Lung (tissue), 12 donors: ENCODE data around the gene NPM1. TPM values are rescaled to one million over a fixed set of nuclear protein-coding genes. Genes with fewer than 3 reads are reported as not detected.
"Not testable (repeated sequence)": the region's sequence is repeated elsewhere in the genome, so short reads cannot be mapped to it uniquely, and the experiment has no call there.

Experiments
- ATAC-seq: fragments of 200-7000 bp; cut with Tn5 transposase; one replicate; pipeline ENCODE4 v1.9.1; 2020; ENCODE audit warnings: moderate number of reproducible peaks; ENCODE audit not compliant: insufficient read depth, low FRiP score
- DNase-seq, 3 donors: peaks; one replicate each; pipeline ENCODE4 v3.0.0-alpha.2; 2013 to 2017
- H3K27ac ChIP-seq, 2 donors: one replicate each; pipeline ENCODE4 v1.5.1; 2013; ENCODE audit warnings: mild to moderate bottlenecking in 2 of 2, moderate library complexity in 2 of 2, control low read depth in 1 of 2, inconsistent platforms in 1 of 2, low read depth in 1 of 2, low read length in 1 of 2
- H3K27me3 ChIP-seq, 3 donors: one replicate each; pipeline ENCODE4 v1.5.1; 2013; ENCODE audit warnings: low read length in 2 of 3; ENCODE audit not compliant: control insufficient read depth in 3 of 3, insufficient read depth in 3 of 3
- H3K36me3 ChIP-seq, 4 donors: one replicate each; pipeline ENCODE4 v1.5.1; 2013; ENCODE audit warnings: low read length in 4 of 4, mild to moderate bottlenecking in 1 of 4, moderate library complexity in 1 of 4; ENCODE audit not compliant: control insufficient read depth in 4 of 4, insufficient read depth in 4 of 4
- H3K4me1 ChIP-seq, 5 donors: one replicate each; pipeline ENCODE4 v1.5.1; 2013; ENCODE audit warnings: low read length in 5 of 5, mild to moderate bottlenecking in 2 of 5, moderate library complexity in 1 of 5; ENCODE audit not compliant: control insufficient read depth in 5 of 5, insufficient read depth in 5 of 5
- H3K4me3 ChIP-seq: one replicate; pipeline ENCODE4 v1.5.1; 2013; ENCODE audit warnings: mild to moderate bottlenecking, control low read depth, moderate library complexity
- H3K9ac ChIP-seq, 2 donors: one replicate each; pipeline ENCODE4 v1.5.1; 2013; ENCODE audit warnings: low read length in 2 of 2, control low read depth in 1 of 2; ENCODE audit not compliant: insufficient read depth in 1 of 2
- H3K9me3 ChIP-seq, 4 donors: one replicate each; pipeline ENCODE4 v1.5.1; 2013; ENCODE audit warnings: low read length in 3 of 4, mild to moderate bottlenecking in 1 of 4, moderate library complexity in 1 of 4; ENCODE audit not compliant: control insufficient read depth in 4 of 4, insufficient read depth in 3 of 4
- WGBS, 2 donors: extraction: QIAGEN DNeasy Blood & Tissue Kit; methylation state at CpG; one replicate each; pipeline ENCODE4 v1.1.7; 2013; 5-methylcytosine and 5-hydroxymethylcytosine counted together
- polyA plus RNA-seq, 2 donors: library from polyadenylated mRNA; stranded (reverse); fragments of 200-250 nt; gene quantifications; one replicate each; pipeline ENCODE4 v1.2.1, GENCODE V29; 2013
- total RNA-seq, 2 donors: library from RNA; depleted of rRNA in 1 of 2; stranded (reverse); fragments of >200 nt in 1 of 2; gene quantifications; one replicate each; pipeline ENCODE4 v1.2.1, GENCODE V29; 2014 to 2021
- TF ChIP-seq, protein P1 (sequence below): IDR thresholded peaks from 2 replicates; pipeline ENCODE4 v1.5.1; 2012; ENCODE audit warnings: mild to moderate bottlenecking; ENCODE audit errors: control extremely low read depth, extremely low read depth
- donor health status: control.
- donor health status: control.
- donor health status: Bipolar disorder and iron deficiency.
- donor health status: healthy.
- donor health status: DM: yes; HTN: yes; CAD: no.

The NPM1 gene
- total and polyA plus RNA-seq, 4 donors, result 601 to 2,411 (median 1,455) TPM

DNA sequence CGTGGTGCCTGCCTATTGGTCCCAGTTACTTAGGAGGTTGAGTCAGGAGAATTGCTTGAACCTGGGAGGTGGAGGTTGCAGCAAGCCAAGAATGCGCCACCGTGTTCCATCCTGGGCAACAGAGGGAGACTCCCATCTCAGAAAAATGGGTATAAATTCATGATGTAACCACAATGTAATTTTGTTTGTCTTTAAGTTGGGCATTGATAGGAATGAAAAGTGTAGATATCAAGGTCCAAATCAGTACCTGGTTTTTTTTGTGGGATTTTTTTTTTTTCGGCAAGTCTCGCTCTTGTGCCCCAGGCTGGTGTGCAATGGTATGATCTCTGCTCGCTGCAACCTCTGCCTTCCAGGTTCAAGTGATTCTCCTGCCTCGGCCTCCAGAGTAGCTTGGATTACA lies 7.4 kb downstream of the NPM1 start:
- ATAC-seq (no peak), DNase-seq (no peak)
- Histone ChIP-seq H3K4me3 (no peak overlapping the region), H3K27me3 (no peaks in the 10 kb centered on the region), H3K36me3 (peaks cover 34 to 54% (median 44%) of the 10 kb centered on the region in 4 donors), H3K9ac (no peak overlapping the region), H3K9me3 (peaks cover 0 to 2% (median 0%) of the 10 kb centered on the region in 4 donors), H3K4me1 (peaks cover 0 to 14% (median 9%) of the 10 kb centered on the region in 5 donors), H3K27ac (no peak overlapping the region)
- WGBS, 2 donors, result 94 to 97% methylated on average over 7 of the region's 7 CpGs
- TF ChIP-seq, protein P1, sequence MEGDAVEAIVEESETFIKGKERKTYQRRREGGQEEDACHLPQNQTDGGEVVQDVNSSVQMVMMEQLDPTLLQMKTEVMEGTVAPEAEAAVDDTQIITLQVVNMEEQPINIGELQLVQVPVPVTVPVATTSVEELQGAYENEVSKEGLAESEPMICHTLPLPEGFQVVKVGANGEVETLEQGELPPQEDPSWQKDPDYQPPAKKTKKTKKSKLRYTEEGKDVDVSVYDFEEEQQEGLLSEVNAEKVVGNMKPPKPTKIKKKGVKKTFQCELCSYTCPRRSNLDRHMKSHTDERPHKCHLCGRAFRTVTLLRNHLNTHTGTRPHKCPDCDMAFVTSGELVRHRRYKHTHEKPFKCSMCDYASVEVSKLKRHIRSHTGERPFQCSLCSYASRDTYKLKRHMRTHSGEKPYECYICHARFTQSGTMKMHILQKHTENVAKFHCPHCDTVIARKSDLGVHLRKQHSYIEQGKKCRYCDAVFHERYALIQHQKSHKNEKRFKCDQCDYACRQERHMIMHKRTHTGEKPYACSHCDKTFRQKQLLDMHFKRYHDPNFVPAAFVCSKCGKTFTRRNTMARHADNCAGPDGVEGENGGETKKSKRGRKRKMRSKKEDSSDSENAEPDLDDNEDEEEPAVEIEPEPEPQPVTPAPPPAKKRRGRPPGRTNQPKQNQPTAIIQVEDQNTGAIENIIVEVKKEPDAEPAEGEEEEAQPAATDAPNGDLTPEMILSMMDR, result no peak

DNA sequence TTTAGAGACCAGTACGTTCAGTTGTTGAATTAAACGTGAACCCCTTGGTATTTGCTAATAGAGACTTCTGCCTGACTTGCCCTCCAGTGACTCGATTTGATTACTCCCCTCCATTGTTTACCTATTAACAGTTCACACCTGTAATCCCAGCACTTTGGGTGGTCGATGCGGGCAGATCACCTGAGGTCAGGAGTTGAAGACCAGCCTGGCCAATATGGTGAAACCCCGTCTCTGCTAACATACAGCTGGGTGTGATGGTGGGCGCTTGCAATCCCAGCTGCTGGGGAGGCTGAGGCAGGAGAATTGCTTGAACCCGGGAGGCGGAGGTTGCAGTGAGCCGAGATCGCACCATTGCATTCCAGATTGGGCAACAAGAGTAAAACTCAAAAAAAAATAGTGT lies 8.9 kb downstream of the NPM1 start:
- not testable (repeated sequence) for H3K9ac ChIP-seq, H3K9me3 ChIP-seq, H3K4me1 ChIP-seq, H3K27ac ChIP-seq, DNase-seq, ATAC-seq, H3K27me3 ChIP-seq, H3K4me3 ChIP-seq
- WGBS, 2 donors, result 85 to 92% methylated on average over 11 of the region's 11 CpGs
- H3K36me3 ChIP-seq, result peaks cover 40 to 59% (median 52%) of the 10 kb centered on the region in 4 donors

DNA sequence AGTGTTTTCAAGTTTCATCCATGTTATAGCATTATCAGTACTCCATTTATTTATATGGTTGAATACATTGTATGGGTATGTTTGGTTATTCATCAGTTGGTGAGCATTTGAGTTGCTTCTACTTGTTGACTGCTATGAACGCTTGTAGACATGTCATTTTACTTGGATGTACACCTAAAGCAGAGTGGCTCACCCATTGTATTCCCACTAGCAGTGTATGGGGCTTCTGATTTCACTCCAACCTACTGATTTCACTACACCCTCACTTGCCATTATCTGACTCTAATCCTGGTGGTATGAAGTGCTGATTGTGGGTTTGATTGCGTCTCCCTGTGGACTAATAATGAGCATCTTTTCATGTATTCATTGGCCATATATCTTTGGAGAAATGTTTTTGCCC lies 9.5 kb downstream of the NPM1 start:
- H3K4me1 ChIP-seq, result no peaks in the 10 kb centered on the region
- H3K36me3 ChIP-seq, result peaks cover 39 to 55% (median 51%) of the 10 kb centered on the region in 4 donors
- WGBS, 2 donors, result 92 to 95% methylated on average over 2 of the region's 2 CpGs
- H3K9ac ChIP-seq, result no peak overlapping the region
- no peak overlapping the region for H3K27ac ChIP-seq
- no peak for DNase-seq
- ATAC-seq, result no peak
- H3K27me3 ChIP-seq, result no peaks in the 10 kb centered on the region
- TF ChIP-seq, protein P1, result no peak
- H3K4me3 ChIP-seq, result no peak overlapping the region
- H3K9me3 ChIP-seq, result no peaks in the 10 kb centered on the region

DNA sequence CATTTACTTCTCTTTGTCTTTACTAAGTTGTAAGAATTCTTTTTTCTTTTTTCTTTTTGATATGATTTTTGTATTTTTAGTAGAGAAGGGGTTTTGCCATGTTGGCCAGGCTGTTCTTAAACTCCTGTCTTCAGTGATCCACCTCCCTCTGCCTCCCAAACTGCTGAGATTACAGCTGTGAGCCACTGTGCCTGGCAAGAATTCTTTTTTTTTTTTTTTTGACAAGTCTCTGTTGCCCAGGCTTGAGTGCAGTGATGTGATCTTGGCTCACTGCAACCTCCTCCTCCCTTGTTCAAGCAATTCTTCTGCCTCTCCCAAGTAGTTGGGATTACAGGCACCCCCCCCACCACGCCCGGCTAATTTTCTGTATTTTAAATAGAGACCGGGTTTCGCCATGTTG lies 9.9 kb downstream of the NPM1 start:
- TF ChIP-seq, protein P1, result no peak
- H3K4me3 ChIP-seq, result no peak overlapping the region
- H3K4me1 ChIP-seq, result no peaks in the 10 kb centered on the region
- DNase-seq (no peak), ATAC-seq (no peak)
- H3K9me3 ChIP-seq, result no peaks in the 10 kb centered on the region
- peaks cover 39 to 53% (median 48%) of the 10 kb centered on the region in 4 donors for H3K36me3 ChIP-seq
- no peaks in the 10 kb centered on the region for H3K27me3 ChIP-seq
- H3K9ac ChIP-seq, result no peak overlapping the region
- 94 to 96% methylated on average over 4 of the region's 4 CpGs for WGBS, 2 donors
- H3K27ac ChIP-seq, result no peak overlapping the region

DNA sequence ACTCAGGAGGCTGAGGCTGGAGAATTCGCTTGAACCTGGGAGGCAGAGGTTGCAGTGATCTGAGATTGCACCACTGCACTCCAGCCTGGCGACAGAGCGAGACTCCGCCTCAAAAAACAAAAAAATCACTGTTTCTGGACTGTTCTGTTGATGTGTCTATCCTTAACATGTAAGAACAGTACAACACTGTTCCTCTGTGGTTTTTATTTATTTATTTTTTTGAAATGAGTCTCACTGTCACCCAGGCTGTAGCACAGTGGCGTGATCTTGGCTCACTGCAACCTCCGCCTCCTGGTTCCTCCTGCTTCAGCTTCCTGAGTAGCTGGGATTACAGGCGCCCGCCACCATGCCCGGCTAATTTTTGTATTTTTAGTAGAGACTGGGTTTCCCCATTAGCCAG lies 11.0 kb downstream of the NPM1 start:
- not testable (repeated sequence) for ATAC-seq, H3K27ac ChIP-seq, H3K4me1 ChIP-seq, H3K9ac ChIP-seq, DNase-seq, H3K9me3 ChIP-seq, H3K27me3 ChIP-seq, H3K4me3 ChIP-seq
- 69 to 90% methylated on average over 9 of the region's 9 CpGs for WGBS, 2 donors
- peaks cover 39 to 47% (median 42%) of the 10 kb centered on the region in 4 donors for H3K36me3 ChIP-seq
